ENCODE data around the gene BIRC5. TPM values are rescaled to one million over a fixed set of nuclear protein-coding genes. Genes with fewer than 3 reads are reported as not detected.

The BIRC5 gene
- total RNA-seq, 1 experiment from 2014 or later: 119 TPM

DNA sequence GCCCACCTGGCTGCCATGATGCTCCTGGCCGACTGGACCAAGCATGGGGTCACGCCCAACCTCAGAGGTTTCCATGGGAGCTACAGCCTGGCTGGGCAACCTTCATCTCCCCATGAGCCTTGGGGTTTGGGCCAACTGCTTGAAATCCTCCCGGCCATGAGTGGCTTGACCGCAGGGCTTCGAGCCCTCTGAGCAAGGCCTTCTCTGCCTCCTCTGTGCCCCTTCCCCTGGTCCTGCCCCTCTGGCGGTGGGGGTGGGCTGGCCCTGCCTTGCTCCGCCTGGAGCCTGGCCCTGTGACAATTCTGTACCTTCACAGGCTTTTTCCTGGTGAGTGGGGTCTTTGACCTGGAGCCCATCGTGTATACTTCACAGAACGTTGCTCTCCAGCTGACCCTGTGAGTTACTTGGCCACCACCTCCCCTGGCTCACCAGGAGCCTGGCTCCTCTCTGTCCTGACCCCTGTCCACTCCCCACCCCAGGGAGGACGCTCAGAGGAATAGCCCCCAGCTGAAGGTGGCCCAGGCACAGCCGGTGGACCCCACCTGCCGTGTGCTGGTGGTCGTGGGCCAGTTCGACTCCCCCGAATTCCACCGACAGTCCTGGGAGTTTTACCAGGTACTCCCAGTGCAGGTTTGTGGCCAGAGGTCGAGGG is 8.8 kb upstream of the BIRC5 start:
- Histone ChIP-seq H3K36me3 (ENCODE audit: control insufficient read depth, insufficient read depth, low read length) (no peaks in the 10 kb centered on the region), H3K27me3 (ENCODE audit: control insufficient read depth, insufficient read depth, low read length) (no peaks in the 10 kb centered on the region), H3K4me1 (ENCODE audit: control insufficient read depth, insufficient read depth, low read length) (no peaks in the 10 kb centered on the region), H3K9me3 (ENCODE audit: control insufficient read depth, insufficient read depth, low read depth, low read length) (no peaks in the 10 kb centered on the region), H3K4me3 (ENCODE audit: low read depth in 2 of 2, low read length in 2 of 2) (no peak overlapping the region), H3K27ac (ENCODE audit: low read length) (no peak overlapping the region)
- ChIA-PET CTCF (no interaction called here), POLR2A (no interaction called here)
- no TSS peak for BruUV-seq (replicated peaks)
- intact Hi-C loops (cut with micrococcal nuclease; ENCODE audit: unreplicated experiment): no loop called here
- DNase-seq (ENCODE audit: low read depth, low spot score) (no peak), ATAC-seq (no peak)
- in situ Hi-C loops (cut with HindIII; ENCODE audit: low pct_unique_long_range_greater_than_20kb, low sequenced_read_pairs): no loop called here
- TF ChIP-seq TCF7L2 (IDR thresholded peaks at IDR 0.05; ENCODE audit: low read depth, low read length): no peak
- TF ChIP-seq SIN3A (IDR thresholded peaks at IDR 0.05; ENCODE audit: borderline replicate concordance, insufficient read depth, low read depth, low read length): no peak
- no peak for TF ChIP-seq POLR2AphosphoS5 (IDR thresholded peaks at IDR 0.05; ENCODE audit: low read depth, low read length)
- TF ChIP-seq, protein P1, sequence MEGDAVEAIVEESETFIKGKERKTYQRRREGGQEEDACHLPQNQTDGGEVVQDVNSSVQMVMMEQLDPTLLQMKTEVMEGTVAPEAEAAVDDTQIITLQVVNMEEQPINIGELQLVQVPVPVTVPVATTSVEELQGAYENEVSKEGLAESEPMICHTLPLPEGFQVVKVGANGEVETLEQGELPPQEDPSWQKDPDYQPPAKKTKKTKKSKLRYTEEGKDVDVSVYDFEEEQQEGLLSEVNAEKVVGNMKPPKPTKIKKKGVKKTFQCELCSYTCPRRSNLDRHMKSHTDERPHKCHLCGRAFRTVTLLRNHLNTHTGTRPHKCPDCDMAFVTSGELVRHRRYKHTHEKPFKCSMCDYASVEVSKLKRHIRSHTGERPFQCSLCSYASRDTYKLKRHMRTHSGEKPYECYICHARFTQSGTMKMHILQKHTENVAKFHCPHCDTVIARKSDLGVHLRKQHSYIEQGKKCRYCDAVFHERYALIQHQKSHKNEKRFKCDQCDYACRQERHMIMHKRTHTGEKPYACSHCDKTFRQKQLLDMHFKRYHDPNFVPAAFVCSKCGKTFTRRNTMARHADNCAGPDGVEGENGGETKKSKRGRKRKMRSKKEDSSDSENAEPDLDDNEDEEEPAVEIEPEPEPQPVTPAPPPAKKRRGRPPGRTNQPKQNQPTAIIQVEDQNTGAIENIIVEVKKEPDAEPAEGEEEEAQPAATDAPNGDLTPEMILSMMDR (IDR thresholded peaks at IDR 0.05): no peak
- TF ChIP-seq, protein P2, sequence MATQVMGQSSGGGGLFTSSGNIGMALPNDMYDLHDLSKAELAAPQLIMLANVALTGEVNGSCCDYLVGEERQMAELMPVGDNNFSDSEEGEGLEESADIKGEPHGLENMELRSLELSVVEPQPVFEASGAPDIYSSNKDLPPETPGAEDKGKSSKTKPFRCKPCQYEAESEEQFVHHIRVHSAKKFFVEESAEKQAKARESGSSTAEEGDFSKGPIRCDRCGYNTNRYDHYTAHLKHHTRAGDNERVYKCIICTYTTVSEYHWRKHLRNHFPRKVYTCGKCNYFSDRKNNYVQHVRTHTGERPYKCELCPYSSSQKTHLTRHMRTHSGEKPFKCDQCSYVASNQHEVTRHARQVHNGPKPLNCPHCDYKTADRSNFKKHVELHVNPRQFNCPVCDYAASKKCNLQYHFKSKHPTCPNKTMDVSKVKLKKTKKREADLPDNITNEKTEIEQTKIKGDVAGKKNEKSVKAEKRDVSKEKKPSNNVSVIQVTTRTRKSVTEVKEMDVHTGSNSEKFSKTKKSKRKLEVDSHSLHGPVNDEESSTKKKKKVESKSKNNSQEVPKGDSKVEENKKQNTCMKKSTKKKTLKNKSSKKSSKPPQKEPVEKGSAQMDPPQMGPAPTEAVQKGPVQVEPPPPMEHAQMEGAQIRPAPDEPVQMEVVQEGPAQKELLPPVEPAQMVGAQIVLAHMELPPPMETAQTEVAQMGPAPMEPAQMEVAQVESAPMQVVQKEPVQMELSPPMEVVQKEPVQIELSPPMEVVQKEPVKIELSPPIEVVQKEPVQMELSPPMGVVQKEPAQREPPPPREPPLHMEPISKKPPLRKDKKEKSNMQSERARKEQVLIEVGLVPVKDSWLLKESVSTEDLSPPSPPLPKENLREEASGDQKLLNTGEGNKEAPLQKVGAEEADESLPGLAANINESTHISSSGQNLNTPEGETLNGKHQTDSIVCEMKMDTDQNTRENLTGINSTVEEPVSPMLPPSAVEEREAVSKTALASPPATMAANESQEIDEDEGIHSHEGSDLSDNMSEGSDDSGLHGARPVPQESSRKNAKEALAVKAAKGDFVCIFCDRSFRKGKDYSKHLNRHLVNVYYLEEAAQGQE (IDR thresholded peaks at IDR 0.05; ENCODE audit: insufficient read depth in 1 of 2, low read depth in 2 of 2, low read length in 1 of 2): no peak

- ATAC-seq (no peak), DNase-seq (ENCODE audit: low read depth, low spot score) (no peak)
- BruUV-seq (replicated peaks): no TSS peak
- TF ChIP-seq POLR2AphosphoS5 (IDR thresholded peaks at IDR 0.05; ENCODE audit: low read depth, low read length) (no peak), SIN3A (IDR thresholded peaks at IDR 0.05; ENCODE audit: borderline replicate concordance, insufficient read depth, low read depth, low read length) (no peak), TCF7L2 (IDR thresholded peaks at IDR 0.05; ENCODE audit: low read depth, low read length) (no peak)
- TF ChIP-seq, protein P2 (IDR thresholded peaks at IDR 0.05; ENCODE audit: insufficient read depth in 1 of 2, low read depth in 2 of 2, low read length in 1 of 2): no peak
- TF ChIP-seq, protein P1 (IDR thresholded peaks at IDR 0.05): no peak
- POLR2A ChIA-PET: interaction anchor here (0.7 to 1.1 kb wide), 3 partner anchors 13 to 137 kb away, joined by 3 to 5 read pairs (median 4); no protein-coding TSS in a partner anchor
- Histone ChIP-seq H3K4me3 (ENCODE audit: low read depth in 2 of 2, low read length in 2 of 2) (no peak overlapping the region), H3K27ac (ENCODE audit: low read length) (no peak overlapping the region), H3K36me3 (ENCODE audit: control insufficient read depth, insufficient read depth, low read length) (no peaks in the 10 kb centered on the region), H3K9me3 (ENCODE audit: control insufficient read depth, insufficient read depth, low read depth, low read length) (no peaks in the 10 kb centered on the region), H3K27me3 (ENCODE audit: control insufficient read depth, insufficient read depth, low read length) (no peaks in the 10 kb centered on the region), H3K4me1 (ENCODE audit: control insufficient read depth, insufficient read depth, low read length) (no peaks in the 10 kb centered on the region)
- in situ Hi-C loops (cut with HindIII; ENCODE audit: low pct_unique_long_range_greater_than_20kb, low sequenced_read_pairs) (no loop called here), intact Hi-C loops (cut with micrococcal nuclease; ENCODE audit: unreplicated experiment) (no loop called here)
- CTCF ChIA-PET: interaction anchor here (0.5 to 0.8 kb wide), 6 partner anchors 13 to 249 kb away, joined by 3 to 17 read pairs (median 4); no protein-coding TSS in a partner anchor
Measured at GRCh38 chr17:78206298-78206697, 7.8 kb upstream of the BIRC5 start.
